Dermis microvascular lymphatic vessel endothelial cell (primary cell): ENCODE measurements around the gene NXN. TPM values are rescaled to one million over a fixed set of nuclear protein-coding genes. Genes with fewer than 3 reads are reported as not detected.

ENCODE experiments used
- DNase-seq, 2 donors: peaks; one replicate each; pipeline versions ENCODE4 v3.0.0 to v3.0.0-alpha.2; 2010; ENCODE audit warnings: low read depth in 2 of 2
- total RNA-seq: library from RNA; depleted of rRNA; stranded (reverse); fragments of >200 nt; gene quantifications from 2 replicates; pipeline ENCODE4 v1.2.1, GENCODE V29; 2014

The NXN gene
- total RNA-seq: 91.7 and 163 TPM in 2 replicates

DNA sequence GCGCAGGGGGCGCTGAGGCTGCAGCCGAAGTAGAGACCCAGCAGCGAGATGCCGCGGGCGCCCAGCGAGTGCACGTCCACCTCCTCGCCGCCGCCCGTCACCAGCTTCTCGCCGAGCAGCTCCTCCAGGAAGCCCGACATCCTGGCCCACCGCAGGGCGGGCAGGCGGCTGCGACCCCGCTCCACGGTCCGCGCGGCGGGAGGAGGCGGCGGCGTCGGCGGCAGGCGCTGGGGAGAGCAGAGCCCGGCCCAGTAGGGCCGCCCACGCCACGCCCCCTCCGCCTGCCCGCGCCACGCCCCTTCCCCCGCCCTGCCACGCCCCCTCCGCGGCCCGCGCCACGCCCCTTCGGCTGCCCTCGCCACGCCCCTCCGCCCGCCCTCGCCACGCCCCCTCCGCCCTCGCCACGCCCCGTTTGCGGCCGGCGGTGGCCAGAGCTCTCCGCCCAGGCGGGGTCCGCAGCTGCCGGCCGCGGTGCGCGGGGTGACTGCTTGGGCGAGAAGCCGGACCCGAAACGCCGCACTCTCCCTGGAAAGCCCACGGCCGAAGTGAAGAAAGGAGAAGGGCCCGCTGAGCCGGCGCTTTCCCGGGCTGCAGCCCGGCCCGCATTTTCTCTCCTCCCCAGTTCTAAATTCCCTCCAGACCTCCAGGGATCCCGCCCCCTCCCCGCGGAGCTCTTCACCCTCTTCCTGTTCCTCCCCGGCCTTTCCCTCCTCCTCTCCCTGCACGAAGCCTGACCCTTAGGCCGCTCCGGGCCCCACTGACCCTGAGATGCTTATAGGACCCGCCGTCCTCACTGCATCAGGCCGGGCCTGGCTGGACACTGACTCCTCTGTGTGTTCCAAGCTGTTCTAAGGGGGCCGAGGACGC is at the start of gene NXN:
TSS of gene NXN (minus strand) at position 238 of the 867 bp plus-strand sequence.
- DNase-seq: peak; percentile 45 to 87

DNA sequence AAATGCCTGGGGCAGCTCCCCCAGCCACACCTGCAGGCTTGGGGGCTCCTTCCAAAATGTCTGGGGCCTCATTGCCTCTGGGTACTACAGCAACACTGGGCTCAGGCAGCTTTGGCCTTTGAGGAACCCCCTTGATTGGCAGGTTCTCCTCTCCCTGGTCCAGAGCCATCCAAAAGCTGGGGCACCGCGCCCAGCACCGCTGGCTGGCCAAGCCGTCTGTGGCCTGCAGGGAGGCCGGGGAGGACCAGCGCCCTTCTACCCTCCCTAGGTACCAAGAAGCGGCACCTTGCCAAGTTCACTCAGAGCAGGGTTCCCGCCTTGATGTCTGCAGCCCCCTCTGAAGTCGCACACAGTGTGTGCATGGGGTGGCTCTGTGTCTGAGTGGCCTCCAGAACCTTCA is 47.5 kb upstream of the NXN start:
- DNase-seq: no peak

DNA sequence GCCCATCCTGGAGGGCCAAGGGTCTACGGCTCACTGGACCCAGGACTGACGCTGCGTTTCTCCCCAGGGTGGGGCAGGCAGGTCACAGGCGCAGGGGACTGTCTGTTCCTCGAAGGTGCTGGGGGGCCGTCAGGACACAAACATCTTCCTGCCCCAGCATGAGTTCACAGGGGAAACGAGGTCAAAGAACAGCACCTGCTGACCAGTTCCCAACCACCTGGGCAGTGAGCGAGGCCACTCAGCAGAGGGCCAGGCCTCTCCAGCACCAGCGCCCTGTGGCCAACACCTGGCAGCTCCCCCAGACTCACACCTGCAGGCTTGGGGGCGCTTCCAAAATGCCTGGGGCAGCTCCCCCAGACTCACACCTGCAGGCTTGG is 47.0 kb upstream of the NXN start:
- no peak for DNase-seq

DNA sequence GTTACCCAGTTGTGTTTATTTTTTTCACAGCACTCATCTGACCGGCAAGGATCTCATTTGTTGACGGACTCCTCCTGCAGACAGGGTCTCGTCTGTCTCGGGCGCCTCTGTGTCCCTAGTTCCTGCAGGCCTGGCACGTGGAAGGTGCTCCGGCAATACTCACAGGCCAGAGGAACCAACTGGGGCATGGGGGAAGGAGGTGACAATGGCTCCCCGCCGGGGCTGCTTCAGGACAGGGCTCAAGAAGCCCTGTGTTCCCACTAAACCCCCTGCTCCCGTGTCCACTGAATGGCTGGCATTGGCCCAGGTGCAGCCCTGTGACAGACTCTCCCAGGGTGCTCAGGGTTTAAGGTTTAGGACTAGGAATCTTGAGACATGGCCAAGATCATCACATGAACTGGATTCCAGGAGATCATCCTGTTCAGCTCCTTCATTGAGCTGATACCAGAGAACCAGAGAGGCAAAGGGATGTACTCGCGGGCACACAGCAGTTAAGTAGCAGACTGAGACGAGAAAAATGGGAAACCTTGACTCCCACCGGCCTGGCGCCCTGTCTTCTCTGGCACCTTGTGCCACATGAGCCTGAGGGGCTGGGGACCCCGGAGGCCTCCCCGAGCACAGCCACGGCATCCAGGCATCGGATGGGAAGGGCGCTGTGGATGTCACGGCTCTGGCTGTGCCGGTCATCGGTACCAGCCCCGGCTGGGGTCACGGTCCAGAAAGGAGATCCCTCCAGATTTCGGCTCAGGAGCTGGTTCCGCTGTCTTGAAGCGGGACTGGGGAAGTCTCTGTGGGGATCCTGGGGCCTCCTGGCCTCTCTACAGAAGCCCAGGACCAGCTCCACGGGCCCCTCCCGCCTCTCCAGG is 46.4 kb upstream of the NXN start:
- no peak for DNase-seq

DNA sequence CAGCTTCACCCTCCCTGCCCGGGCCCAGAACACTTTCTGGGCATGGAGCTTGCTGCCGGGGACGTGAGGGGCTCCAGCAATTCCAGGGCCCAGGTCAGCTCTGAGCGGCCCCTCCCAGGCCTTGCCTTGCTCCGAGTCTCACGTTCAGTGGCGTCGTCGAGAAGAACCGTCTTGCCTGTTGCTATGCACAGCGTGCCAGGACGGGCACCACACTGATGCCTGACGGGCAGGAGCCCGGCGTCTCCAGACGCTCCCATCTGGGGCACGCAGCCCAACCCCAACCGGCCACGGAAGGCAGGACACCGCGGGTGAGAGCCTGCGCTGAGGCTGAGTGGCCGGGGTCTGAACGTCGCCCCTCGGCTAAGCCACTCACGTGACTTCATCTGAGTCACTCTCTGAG is 44.5 kb upstream of the NXN start:
- DNase-seq: no peak

DNA sequence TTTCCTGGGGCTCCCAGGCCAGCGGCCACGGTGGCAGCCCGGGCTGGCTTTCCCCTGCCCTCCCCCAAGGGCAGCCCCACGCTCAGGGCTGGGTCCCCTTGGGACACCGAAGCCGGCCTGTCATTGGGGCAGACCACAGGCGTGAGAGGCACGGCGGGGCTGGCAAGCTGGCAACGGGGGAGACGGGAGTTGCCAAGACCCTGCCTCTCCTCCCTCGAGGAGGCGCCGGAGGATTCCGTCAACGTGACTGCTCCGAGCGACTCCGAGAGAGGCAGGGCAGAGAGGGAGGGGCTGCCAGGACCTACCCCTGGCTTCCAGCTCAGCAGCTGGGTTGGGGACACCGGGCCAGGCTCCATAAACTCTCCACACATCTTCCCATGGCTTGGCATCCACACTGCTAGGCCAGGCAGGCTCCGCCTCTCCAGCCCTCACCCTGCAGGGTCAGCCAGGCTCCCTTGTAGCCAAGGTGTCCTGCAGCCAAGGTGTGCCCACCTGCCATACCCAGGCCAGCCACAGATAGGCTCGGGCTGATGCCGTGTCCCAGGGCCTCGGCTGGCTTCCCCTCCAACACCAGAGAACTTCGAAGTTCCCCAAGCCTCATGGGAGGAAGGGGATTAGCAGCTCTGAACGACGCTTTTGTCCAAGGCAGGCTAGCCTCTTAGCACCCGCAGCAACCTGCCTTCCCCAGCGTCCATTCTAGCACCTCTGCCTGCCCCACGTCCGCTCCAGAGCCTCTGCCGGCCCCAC is 42.9 kb upstream of the NXN start:
- DNase-seq: no peak

DNA sequence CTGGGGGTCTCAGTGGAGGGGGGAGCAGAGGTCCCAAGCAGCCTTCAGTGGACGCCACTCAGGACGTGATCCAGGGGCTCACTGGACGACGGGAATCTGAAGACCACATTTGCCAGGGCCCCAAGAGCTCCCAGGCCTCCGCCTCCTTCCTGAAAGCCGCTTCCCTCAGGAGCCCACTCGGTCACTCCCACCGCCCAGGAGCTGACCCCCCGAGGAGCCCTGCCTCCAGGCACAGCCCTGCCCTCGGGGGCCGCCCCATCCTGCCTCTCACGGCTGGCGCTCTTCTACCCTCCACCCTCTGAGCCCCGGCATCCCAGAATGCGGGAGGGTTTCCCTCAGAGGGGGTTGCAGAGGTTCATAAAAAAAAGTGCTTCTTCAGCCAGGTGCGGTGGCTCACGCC is 41.6 kb upstream of the NXN start:
- no peak for DNase-seq

DNA sequence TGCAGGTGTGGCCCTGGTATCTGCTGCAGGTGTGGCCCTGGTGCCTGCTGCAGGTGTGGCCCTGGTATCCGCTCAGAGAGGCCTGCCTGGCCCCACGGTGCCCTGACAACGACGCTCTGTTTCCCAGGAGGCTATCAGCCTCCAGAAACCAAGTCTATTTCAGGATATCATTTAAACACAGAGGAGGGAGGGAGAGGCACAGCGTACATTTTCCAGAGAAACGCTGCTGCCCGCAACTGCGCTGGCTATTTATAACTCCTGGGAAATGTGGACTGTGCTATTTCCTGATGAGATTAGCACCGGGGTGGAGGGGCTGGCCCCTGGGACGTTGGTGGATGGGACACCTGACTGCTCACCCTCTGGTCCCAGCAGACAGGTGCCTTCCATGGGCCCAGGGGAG is 39.9 kb upstream of the NXN start:
- no peak for DNase-seq

DNA sequence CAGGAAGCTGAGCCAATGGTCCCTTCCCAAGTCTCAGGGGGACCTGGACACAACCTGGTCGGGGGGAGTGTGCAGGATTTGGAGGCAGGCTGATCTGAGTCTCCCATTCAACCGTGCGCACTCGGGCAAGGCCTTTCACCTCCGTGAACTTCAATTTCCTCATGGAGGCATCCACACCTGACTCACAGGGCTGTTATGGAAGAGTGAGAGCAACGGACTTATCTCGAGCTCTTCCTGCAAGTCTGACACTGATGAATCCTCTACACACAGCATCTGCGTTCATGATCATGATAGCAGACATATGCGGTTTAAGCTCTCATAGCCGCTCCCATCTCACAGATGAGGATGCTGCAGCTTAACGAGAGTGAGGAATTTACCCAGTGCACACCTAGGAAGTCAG is 39.0 kb upstream of the NXN start:
- DNase-seq: no peak

DNA sequence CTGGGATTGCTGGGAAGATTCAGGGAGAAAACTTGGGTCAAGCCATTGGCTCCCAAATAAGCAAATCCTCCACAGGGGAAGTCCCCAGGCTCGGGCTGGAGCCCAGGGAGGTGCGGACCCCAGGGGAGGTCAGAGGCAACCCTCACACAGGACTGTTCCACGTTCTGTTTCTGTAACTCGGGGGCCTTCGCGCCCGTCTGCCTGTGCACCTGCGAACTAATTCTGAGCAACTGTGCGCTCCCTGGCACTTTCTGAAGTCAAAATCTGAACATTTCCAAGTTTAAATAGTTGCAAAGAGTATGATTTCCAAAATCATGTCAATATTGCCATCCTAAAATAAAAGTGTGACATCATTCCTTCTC is 34.1 kb upstream of the NXN start:
- no peak for DNase-seq

DNA sequence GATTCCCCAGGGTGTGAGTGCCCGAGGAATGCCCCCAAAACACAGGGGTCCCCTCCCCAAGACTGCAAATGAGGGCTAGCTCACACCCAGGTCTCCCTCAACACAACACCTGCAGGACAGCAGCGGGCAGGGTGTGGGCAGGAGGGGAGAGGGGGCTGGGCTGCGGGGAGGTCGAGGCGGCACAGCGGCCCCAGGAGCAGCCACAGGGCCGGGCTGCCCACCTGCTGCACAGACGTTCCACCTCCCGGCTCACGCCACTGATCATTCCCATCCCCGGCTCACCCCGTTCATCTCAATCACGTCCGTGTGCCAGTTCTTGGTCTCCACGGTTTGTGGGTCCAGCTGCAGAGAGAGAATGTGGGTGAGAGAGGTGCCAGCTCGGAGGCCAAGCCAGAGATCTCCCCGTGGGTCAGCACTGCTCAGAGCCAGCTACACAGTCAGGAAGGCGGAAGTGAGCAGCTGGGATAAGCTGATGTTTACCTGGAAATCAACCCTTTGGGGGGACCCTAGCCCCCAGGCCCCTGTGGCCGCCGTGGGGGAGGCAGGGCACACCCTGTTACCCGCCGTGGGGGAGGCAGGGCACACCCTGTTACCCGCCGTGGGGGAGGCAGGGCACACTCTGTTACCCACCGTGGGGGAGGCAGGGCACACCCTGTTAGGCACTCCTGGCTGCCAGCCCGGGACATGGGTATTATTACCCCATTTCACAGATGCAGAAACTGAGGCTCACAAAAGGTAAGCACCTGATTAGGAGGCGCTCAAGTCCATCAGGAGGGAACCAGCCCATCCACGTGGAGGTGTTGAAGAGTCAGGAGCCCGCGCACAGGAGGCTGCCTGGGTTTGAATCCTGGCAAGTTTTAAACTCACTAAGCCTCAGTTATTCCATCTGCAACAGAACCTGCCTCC is 33.5 kb upstream of the NXN start:
- DNase-seq: no peak

DNA sequence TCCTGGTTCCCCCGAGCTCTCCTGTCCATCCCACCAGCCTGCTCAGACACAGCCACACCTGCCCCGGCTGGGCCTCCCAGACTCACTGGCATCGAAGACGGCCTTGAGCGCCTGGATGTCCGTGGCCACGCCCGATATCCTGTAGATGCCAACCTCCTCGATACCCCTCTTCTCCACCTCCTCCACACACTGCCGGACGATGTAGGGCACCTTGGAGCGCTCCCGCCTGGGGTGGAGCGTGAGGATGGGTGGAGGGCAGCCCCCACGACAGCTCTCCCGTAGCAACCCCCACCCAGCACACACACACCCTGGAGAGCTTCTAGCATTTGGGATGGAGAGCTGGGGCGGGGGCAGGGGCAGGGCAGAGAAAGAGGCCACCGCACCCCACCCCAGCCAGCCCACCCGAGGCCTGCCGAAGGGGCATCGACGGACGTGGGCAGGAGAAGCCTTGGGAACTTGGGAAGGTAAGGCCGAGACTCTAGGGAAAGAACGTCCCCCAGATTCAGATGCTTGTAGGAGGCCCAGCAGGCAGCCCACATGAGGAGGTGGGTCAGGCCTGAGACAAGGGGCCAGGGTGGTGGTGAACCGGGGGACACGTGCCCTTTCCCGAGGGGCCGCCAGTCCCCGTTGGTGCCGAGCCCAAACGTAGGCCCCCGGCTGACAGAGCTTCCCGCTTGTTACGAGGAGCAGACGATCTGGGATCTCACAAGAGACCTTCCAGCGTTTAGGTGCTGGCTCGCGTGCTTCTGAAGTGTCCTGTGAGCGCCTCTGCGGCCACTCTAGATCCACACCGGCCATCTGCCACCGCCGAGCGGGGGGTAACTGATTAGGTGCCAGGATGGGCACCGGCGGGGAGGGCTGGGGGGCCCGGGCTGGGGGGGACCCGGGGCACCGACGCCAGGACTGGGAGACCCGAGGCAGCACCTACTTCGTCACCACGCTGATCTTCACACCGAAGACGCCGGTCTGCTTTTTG is 32.5 kb upstream of the NXN start:
- DNase-seq: no peak

DNA sequence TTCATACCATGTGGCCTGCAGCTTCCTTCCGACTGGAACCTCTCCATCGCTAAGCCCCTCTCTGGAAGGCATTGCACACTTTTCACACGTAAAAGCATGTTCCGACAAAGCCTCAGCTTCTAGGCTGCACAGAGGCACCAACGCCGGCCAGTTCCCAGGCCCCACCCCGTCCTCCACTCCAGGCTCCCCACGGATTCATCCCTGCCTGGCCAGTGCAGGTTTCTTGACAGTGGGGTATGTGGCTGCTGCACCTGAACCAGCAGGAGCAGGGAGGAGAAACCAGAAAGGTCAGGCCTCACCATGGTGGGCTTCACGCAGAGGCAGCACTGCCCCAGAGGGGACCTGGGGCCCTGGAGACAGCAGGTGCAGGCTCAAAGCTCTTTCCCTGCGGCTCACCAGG is 31.6 kb upstream of the NXN start:
- DNase-seq: no peak

DNA sequence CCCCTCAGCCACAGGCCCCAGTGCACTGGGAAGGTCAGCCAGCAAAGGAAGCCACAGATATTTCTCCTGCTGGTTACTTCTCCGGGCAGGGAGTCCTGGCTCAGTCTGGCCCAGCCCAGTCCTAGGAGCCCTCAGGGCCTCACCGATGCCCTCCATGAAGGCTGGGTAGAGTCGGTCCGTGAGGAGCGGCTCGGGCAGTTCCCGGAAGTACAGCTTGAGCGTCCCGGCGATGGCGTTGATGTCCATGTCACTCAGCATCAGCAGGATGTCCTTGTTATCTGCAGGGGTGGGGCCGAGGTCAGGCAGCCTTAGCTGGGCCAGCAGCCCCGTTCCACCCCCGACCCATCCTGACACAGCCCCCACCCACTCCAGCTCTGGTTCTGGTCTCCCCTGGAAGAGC is 31.0 kb upstream of the NXN start:
- no peak for DNase-seq

DNA sequence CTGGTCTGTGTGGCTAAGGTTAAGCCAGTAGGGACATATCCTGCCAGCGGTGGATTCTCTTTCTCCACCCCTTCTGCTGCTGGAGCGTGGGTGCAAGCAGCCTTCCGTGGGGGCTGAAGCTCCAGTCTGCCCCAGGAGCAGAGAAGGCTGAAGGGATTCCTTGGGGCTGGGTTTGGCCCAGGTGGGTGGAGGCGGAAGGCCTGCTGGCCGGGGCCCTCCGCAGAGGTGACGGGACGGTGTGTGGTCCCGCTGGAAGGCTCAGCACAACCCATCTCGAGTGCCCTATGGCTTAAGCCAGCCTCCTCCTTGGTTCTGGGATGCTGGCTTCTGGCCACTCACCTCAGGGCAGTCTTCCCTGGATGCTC is 30.5 kb upstream of the NXN start:
- DNase-seq: no peak

DNA sequence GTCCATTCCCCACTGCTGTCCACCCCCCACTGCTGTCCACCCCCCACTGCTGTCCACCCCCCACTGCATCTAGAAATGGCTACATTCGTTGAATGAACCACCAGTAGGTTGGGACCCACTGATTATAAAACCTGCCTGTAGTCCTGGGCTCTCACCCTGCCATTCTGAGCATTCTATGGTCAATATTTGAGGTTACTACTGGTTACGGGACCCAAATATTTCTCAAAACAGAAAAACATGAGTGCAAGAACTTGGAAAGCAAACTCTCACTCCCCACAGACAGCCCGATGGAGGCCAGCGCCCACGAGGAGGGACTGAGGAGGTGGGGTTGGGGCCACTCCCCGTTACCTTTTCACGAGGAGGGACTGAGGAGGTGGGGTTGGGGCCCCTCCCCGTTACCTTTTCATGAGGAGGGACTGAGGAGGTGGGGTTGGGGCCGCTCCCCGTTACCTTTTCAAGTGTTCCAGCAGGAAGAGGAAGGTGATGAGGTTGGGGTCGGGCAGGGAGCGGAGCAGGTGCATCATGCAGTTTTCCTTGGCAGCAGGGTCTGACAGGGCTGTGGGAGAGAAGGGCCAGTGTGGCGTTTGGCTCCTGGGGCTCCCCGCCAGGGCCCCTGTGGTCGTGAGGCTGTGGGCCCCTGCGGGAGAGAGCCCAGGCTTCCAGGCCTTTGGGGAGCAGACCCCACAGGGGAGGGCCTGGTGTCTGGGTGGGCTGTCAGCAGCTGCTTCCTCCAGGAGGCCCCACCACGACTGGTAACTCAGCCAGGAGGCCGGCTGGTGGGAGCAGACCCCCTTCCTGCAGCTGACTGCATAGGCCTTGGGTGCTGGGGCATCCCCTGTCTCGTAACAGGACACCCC is 29.9 kb upstream of the NXN start:
- DNase-seq: no peak

DNA sequence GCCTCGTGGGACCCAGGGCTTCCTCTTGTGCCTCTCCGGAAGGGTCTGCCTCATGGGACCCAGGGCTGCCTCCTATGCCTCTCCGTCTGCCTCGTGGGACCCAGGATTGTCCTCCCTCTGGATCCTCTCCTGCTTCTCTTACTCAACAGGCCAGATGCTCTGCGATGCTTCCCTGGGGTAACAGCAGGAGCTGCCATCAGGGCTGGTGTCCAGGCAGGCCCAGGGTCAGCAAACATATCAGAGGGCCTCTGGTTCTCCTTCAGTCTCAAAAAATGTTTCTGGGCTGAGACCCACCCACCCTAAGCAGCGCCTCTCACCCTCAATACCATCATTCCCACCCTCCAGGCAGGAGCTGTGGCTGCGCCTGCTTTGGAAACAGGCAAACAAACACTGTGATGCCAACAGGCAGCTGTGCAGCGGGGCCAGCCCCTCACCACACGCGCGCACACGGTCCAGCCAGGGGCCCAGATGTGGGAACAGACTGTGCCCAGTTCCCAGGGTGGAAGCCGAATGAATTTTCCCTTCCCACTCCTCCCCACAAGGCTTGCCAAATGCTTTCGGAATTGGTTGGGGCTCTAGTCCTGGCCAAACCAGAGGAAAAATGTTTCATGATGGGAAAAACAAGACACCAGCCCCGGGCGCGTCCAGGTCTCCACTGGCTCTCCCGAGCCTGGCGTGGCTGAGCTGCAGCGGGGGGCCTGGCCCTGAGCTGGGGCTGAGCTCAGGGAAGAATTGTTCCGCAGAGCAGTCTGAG is 28.6 kb upstream of the NXN start:
- no peak for DNase-seq

DNA sequence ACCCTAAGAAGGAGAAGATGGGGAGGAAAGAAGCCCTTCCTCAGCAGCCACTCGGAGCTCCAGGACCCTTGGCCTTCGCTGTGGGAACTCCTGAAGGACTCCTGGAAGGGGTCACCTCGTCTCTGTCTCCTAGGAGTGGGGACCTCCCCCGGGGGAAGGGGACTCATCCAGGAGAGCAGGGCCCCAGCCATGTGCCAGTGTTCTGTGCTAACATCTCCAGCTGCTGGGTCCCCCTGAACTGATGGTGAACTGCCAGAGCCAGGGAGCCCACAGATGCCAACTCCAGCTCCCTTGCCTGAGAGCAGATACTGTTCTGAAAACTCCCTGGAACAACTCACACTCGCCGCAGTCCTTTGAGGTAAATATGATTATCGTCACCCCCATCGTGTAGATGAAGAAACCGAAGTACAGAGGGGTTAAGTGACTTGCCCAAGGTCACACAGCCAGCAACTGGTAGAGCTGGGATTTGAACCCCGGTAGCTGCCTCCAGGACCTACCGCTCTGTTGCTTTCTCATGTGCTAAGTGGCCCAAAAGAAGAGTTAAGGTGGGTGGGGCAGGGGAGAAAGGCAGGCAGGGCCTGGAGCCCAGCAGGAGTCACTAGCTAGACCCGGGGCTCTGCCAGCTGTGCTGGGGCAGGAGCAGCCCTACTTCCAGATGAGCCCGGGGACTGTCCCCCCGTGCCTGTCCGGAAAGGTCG is 27.9 kb upstream of the NXN start:
- no peak for DNase-seq
